Stimulated activated CD8-positive, alpha-beta memory T cell treated with anti-CD3 and anti-CD28 coated beads, Interleukin-7, amount 100 ng/mL, for 1 hour (primary cell): Measurements from ENCODE around the gene USP10.
A peak's percentile ranks its signal among the peaks of the same experiment; 100 is the strongest.
"Not testable (repeated sequence)": the region's sequence is repeated elsewhere in the genome, so short reads cannot be mapped to it uniquely, and the experiment has no call there.

Experiments
- DNase-seq, 2 donors: peaks; one replicate each; pipeline ENCODE4 v3.0.0-alpha.2; 2020; ENCODE audit warnings: low read depth in 2 of 2

USP10 gene

DNA sequence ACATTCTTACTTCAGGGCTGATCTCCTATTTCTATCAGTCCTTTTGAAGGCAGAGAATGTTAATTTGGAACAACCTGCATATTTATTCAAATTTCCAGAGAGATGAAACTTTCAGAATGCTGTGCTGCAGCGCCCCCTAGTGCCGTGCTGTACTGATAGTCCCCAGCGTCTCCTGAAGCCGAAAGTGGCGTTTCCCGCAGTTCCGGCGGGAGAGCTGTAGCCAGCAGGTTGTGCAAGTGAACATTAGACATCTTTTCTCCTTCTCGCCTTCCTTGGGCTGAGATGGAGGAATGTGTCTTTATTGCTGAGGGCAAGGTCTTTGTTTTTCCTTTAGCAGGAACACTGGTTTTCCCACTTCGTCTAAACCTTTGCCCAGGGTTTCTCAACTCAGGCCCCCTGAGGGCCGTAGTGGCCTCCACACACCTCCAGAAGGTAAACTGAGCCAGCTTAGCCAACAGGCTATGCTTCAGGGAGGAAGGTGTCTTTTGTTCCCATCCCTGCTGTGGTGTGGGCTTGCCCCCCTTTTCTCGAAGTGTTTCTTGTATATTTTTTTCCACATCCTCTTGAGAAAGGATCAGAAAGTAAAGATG, 26.4 kb downstream of the USP10 start:
- peak; percentile 57 to 82 for DNase-seq

- no peak for DNase-seq
These were observed 27.1 kb downstream of the USP10 start for GRCh38 chr16:84726669-84727467.

- no peak for DNase-seq
These were observed 29.1 kb downstream of the USP10 start for GRCh38 chr16:84728853-84729424.

- DNase-seq: no peak
These were observed 30.0 kb downstream of the USP10 start for GRCh38 chr16:84729716-84730320.

GRCh38 chr16:84730406-84731106, 30.8 kb downstream of the USP10 start:
- no peak for DNase-seq

DNA sequence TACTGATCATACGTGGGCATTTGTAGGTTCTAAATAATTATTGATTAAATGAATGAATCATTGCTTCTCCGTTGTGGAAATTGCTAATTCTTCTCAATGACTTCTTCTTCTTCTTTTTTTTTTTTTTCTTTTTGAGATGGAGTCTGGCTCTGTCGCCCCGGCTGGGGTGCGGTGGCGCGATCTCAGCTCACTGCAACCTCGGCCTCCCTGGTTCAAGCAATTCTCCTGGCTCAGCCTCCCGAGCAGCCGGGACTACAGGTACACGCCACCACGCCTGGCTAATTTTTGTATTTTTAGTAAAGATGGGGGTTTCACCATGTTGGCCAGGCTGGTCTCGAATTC, 32.5 kb downstream of the USP10 start:
- DNase-seq: not testable (repeated sequence)

DNA sequence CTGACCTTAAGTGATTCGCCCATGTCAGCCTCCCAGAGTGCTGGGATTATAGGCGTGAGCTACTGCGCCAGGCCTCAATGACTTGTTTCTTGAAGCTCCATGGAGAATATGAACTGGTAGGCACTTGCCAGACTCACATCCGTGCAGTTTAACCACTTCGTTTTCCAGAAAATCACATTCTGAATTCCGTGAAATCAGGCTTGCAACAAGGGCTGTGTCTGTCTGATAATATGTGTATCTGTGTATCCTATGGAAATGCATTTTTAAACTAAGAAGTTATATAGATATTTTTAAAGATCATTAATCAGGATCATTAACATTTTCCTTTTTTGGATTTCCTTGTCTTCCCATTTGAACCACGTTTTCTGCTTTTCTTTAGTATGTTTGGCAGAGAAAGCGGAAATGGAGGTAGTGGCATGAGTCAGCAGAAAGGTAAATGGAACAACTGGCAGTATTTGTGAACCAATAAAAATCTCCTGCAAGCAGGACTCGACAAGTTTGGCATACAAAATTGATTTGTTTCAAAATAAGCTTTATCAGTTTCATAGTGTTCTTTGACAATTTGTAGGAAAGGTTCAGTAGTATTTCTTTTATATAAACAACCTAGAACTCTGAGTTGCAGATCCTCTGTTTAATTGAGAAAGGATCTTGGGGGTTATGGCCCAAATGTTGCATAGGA, 33.0 kb downstream of the USP10 start:
- DNase-seq: no peak

DNA sequence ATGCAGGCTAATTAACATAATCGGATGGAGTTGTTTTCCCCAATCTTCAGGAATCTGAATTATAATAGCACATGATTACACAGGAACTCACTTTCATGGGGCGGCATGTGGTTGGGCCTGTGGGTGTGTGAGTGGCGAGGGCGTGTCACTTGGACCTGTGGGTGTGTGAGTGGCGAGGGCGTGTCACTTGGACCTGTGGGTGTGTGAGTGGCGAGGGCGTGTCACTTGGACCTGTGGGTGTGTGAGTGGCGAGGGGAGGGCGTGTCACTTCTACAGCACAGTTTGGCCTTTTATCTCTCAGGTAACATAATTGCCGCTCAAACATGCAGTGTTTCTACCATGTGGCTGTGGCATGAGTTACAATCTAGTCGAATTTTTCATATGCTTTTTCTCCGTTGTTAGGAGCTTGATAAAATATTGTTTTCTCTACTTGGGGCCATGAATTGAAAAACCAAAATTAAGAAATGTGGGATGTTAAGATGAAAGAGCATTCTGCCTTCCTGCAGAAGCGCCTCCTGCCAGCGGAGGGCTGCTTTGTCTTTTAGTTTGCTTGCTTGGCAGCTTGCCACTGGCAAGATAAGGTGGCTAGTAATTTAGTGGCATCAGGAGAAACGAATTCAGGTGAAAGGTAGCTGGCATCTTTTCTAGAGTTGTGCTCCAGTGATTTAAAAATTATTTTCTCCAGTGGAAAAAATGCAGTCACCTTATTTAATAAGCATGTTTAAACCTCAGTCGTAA, 36.2 kb downstream of the USP10 start:
- peak in 1 of 2 donors; percentile 19 for DNase-seq

GRCh38 chr16:84737192-84738011, 37.6 kb downstream of the USP10 start:
- no peak for DNase-seq

- peak; percentile 34 to 51 for DNase-seq
These were observed 38.6 kb downstream of the USP10 start for GRCh38 chr16:84738255-84739038.

GRCh38 chr16:84739349-84740124, 39.7 kb downstream of the USP10 start:
- DNase-seq: no peak

GRCh38 chr16:84740596-84741116, 40.9 kb downstream of the USP10 start:
- DNase-seq: no peak

DNA sequence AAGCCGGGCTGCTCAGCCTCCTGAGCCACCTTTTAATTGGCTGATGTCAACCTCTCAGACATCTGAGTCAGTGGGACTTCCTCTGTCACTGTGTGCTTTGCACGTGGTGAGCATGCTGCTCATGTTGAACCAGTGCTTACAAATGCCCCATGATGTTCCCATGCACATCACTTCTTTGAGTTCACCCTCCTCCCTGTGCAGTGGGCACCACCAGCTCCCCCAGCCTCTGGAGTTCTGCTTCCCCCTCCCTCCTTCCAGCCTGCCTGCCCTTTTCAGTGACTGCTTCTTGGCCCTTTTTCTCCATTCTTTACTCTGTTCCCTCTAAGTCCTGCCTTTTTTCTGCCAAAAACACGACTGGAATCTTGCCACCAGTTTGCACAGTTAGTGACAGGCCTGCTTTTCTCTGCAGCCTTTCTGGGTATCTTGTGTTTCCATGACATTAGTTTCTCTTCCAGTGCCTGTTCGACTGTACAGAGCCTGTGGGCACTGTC, 41.6 kb downstream of the USP10 start:
- DNase-seq: no peak

DNA sequence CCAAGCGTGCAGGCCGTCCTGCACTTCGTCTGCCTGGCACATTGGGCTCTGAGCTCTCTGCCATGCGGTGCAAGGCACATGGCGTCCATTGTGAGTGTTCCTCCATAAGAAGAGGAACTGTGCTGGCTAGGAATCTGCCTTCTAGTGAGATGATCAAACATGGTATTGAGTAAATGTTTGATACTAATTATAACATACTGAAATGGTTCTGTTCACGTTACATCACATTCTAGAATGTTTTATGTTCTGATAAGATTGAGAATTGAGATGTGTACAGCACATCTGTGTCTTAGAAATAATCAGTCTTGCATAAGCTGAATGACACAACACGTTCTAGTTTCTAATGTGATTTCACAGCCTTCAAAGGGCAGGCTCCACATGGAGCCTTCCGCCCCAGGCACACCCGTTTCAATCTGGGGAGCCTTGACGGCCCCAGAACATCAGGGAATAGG, 42.9 kb downstream of the USP10 start:
- DNase-seq: no peak

DNA sequence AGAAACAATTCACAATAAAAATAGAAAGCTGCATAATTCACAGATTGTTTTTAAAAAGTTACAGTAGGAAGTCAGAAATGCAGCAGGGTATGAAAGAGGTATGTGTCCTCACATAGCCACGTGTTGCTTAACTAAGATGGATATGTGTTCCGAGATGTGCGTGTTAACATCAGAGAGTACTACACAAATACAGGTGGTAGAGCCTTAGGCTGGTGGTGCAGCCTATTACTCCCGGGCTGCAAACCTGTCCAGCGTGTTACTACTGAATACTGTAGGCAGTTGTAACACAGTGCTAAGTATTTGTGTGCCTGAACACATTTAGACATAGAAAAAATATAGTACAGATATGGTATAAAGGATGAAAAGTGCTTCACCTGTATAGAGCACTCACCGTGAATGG, 46.4 kb downstream of the USP10 start:
- no peak for DNase-seq

- DNase-seq: no peak
These were observed 47.1 kb downstream of the USP10 start for GRCh38 chr16:84746875-84747274.

- not testable (repeated sequence) for DNase-seq
These were observed 48.4 kb downstream of the USP10 start for GRCh38 chr16:84748247-84748646.

GRCh38 chr16:84749072-84749471, 49.3 kb downstream of the USP10 start:
- DNase-seq: no peak
